Measurements from ENCODE around the gene TIMP3.

TIMP3 gene

GRCh38 chr22:32775957-32776356 lies 25.5 kb upstream of the TIMP3 start:
- no peaks in the 10 kb centered on the region for H3K36me3 Mint-ChIP-seq (ENCODE audit: low read depth)
- H3K4me1 Mint-ChIP-seq (ENCODE audit: low read depth): no peaks in the 10 kb centered on the region
- no peaks in the 10 kb centered on the region for H3K9me3 Mint-ChIP-seq
- H3K27ac Mint-ChIP-seq: no peak overlapping the region
- H3K4me3 Mint-ChIP-seq: no peak overlapping the region
- H3K27me3 Mint-ChIP-seq (ENCODE audit: low read depth): no peaks in the 10 kb centered on the region

- Mint-ChIP-seq H3K27ac (no peak overlapping the region), H3K36me3 (ENCODE audit: low read depth) (no peaks in the 10 kb centered on the region), H3K4me1 (ENCODE audit: low read depth) (no peaks in the 10 kb centered on the region), H3K4me3 (no peak overlapping the region), H3K9me3 (no peaks in the 10 kb centered on the region), H3K27me3 (ENCODE audit: low read depth) (no peaks in the 10 kb centered on the region)
Measured at GRCh38 chr22:32776397-32776796, 25.1 kb upstream of the TIMP3 start.

GRCh38 chr22:32776802-32777201 lies 24.7 kb upstream of the TIMP3 start:
- H3K9me3 Mint-ChIP-seq: no peaks in the 10 kb centered on the region
- no peak overlapping the region for H3K4me3 Mint-ChIP-seq
- no peaks in the 10 kb centered on the region for H3K4me1 Mint-ChIP-seq (ENCODE audit: low read depth)
- no peaks in the 10 kb centered on the region for H3K27me3 Mint-ChIP-seq (ENCODE audit: low read depth)
- H3K36me3 Mint-ChIP-seq (ENCODE audit: low read depth): no peaks in the 10 kb centered on the region
- H3K27ac Mint-ChIP-seq: no peak overlapping the region

GRCh38 chr22:32777987-32778386 lies 23.5 kb upstream of the TIMP3 start:
- no peaks in the 10 kb centered on the region for H3K4me1 Mint-ChIP-seq (ENCODE audit: low read depth)
- H3K27ac Mint-ChIP-seq: no peak overlapping the region
- H3K36me3 Mint-ChIP-seq (ENCODE audit: low read depth): no peaks in the 10 kb centered on the region
- no peak overlapping the region for H3K4me3 Mint-ChIP-seq
- H3K9me3 Mint-ChIP-seq: no peaks in the 10 kb centered on the region
- H3K27me3 Mint-ChIP-seq (ENCODE audit: low read depth): no peaks in the 10 kb centered on the region

GRCh38 chr22:32780726-32781310 lies 20.7 kb upstream of the TIMP3 start:
- H3K4me1 Mint-ChIP-seq (ENCODE audit: low read depth): no peaks in the 10 kb centered on the region
- H3K4me3 Mint-ChIP-seq: no peak overlapping the region
- no peaks in the 10 kb centered on the region for H3K9me3 Mint-ChIP-seq
- H3K27ac Mint-ChIP-seq: no peak overlapping the region
- no peaks in the 10 kb centered on the region for H3K36me3 Mint-ChIP-seq (ENCODE audit: low read depth)
- H3K27me3 Mint-ChIP-seq (ENCODE audit: low read depth): no peaks in the 10 kb centered on the region

GRCh38 chr22:32781695-32782094 lies 19.8 kb upstream of the TIMP3 start:
- Mint-ChIP-seq H3K4me3 (no peak overlapping the region), H3K4me1 (ENCODE audit: low read depth) (no peaks in the 10 kb centered on the region), H3K27me3 (ENCODE audit: low read depth) (no peaks in the 10 kb centered on the region), H3K9me3 (no peaks in the 10 kb centered on the region), H3K36me3 (ENCODE audit: low read depth) (no peaks in the 10 kb centered on the region), H3K27ac (no peak overlapping the region)

- Mint-ChIP-seq H3K27me3 (ENCODE audit: low read depth) (peaks cover 7% of the 10 kb centered on the region), H3K36me3 (ENCODE audit: low read depth) (no peaks in the 10 kb centered on the region), H3K4me3 (no peak overlapping the region), H3K27ac (no peak overlapping the region), H3K9me3 (no peaks in the 10 kb centered on the region), H3K4me1 (ENCODE audit: low read depth) (no peaks in the 10 kb centered on the region)
Measured at GRCh38 chr22:32785321-32786026, 16.0 kb upstream of the TIMP3 start.

GRCh38 chr22:32786027-32786418 lies 15.5 kb upstream of the TIMP3 start:
- no peak overlapping the region for H3K4me3 Mint-ChIP-seq
- H3K4me1 Mint-ChIP-seq (ENCODE audit: low read depth): no peaks in the 10 kb centered on the region
- no peak overlapping the region for H3K27ac Mint-ChIP-seq
- H3K27me3 Mint-ChIP-seq (ENCODE audit: low read depth): peaks cover 7% of the 10 kb centered on the region
- no peaks in the 10 kb centered on the region for H3K36me3 Mint-ChIP-seq (ENCODE audit: low read depth)
- no peaks in the 10 kb centered on the region for H3K9me3 Mint-ChIP-seq

- no peak overlapping the region for H3K27ac Mint-ChIP-seq
- peaks cover 13% of the 10 kb centered on the region for H3K27me3 Mint-ChIP-seq (ENCODE audit: low read depth)
- no peaks in the 10 kb centered on the region for H3K9me3 Mint-ChIP-seq
- no peak overlapping the region for H3K4me3 Mint-ChIP-seq
- no peaks in the 10 kb centered on the region for H3K4me1 Mint-ChIP-seq (ENCODE audit: low read depth)
- H3K36me3 Mint-ChIP-seq (ENCODE audit: low read depth): no peaks in the 10 kb centered on the region
Measured at GRCh38 chr22:32788904-32789624, 12.4 kb upstream of the TIMP3 start.

- no peak overlapping the region for H3K4me3 Mint-ChIP-seq
- no peaks in the 10 kb centered on the region for H3K4me1 Mint-ChIP-seq (ENCODE audit: low read depth)
- no peaks in the 10 kb centered on the region for H3K9me3 Mint-ChIP-seq
- H3K27ac Mint-ChIP-seq: no peak overlapping the region
- peaks cover 13% of the 10 kb centered on the region for H3K27me3 Mint-ChIP-seq (ENCODE audit: low read depth)
- no peaks in the 10 kb centered on the region for H3K36me3 Mint-ChIP-seq (ENCODE audit: low read depth)
Measured at GRCh38 chr22:32789797-32790620, 11.5 kb upstream of the TIMP3 start.

GRCh38 chr22:32791056-32791455 lies 10.4 kb upstream of the TIMP3 start:
- Mint-ChIP-seq H3K4me1 (ENCODE audit: low read depth) (no peaks in the 10 kb centered on the region), H3K4me3 (no peak overlapping the region)

GRCh38 chr22:32791485-32791884 lies 10.0 kb upstream of the TIMP3 start:
- H3K36me3 Mint-ChIP-seq (ENCODE audit: low read depth): no peaks in the 10 kb centered on the region
- H3K4me1 Mint-ChIP-seq (ENCODE audit: low read depth): no peaks in the 10 kb centered on the region
- H3K4me3 Mint-ChIP-seq: no peak overlapping the region
- no peaks in the 10 kb centered on the region for H3K9me3 Mint-ChIP-seq
- H3K27me3 Mint-ChIP-seq (ENCODE audit: low read depth): peaks cover 26% of the 10 kb centered on the region
- no peak overlapping the region for H3K27ac Mint-ChIP-seq

More at GRCh38 chr22:32791056-32791455, 10.4 kb upstream of the TIMP3 start:
- no peak overlapping the region for H3K27ac Mint-ChIP-seq
- no peaks in the 10 kb centered on the region for H3K9me3 Mint-ChIP-seq
- no peaks in the 10 kb centered on the region for H3K36me3 Mint-ChIP-seq (ENCODE audit: low read depth)
- H3K27me3 Mint-ChIP-seq (ENCODE audit: low read depth): peaks cover 23% of the 10 kb centered on the region

GRCh38 chr22:32793589-32793988 lies 7.9 kb upstream of the TIMP3 start:
- Mint-ChIP-seq H3K4me3 (no peak overlapping the region), H3K27ac (no peak overlapping the region), H3K9me3 (no peaks in the 10 kb centered on the region), H3K4me1 (ENCODE audit: low read depth) (peaks cover 2% of the 10 kb centered on the region), H3K36me3 (ENCODE audit: low read depth) (no peaks in the 10 kb centered on the region), H3K27me3 (ENCODE audit: low read depth) (peaks cover 31% of the 10 kb centered on the region)

- Mint-ChIP-seq H3K4me1 (ENCODE audit: low read depth) (peaks cover 2% of the 10 kb centered on the region), H3K27ac (no peak overlapping the region), H3K9me3 (no peaks in the 10 kb centered on the region), H3K4me3 (no peak overlapping the region), H3K36me3 (ENCODE audit: low read depth) (no peaks in the 10 kb centered on the region), H3K27me3 (ENCODE audit: low read depth) (peaks cover 32% of the 10 kb centered on the region)
Measured at GRCh38 chr22:32794449-32795213, 6.9 kb upstream of the TIMP3 start.

All from T-helper 1 cell treated with Interleukin-12 subunit alpha and Interleukin-12 subunit beta and Interleukin-4 antibody, amounts not matched to agents 30 μg/mL and 1 μg/mL, for 36 hours (primary cell).